H9 (cell line): ENCODE data around the gene MSS51. TPM values are rescaled to one million over a fixed set of nuclear protein-coding genes. Genes with fewer than 3 reads are reported as not detected.
A peak's percentile ranks its signal among the peaks of the same experiment; 100 is the strongest.

Experiments
- DNase-seq: peaks from one replicate; pipeline ENCODE4 v3.0.0-alpha.2; 2017
- H2AFZ ChIP-seq: one replicate; pipeline ENCODE4 v1.6.1; 2013; ENCODE audit warnings: mild to moderate bottlenecking, low read length, control low read depth, moderate library complexity
- H2AK5ac ChIP-seq: 2 replicates; pipeline ENCODE4 v1.6.1; 2013; ENCODE audit warnings: low read length, control low read depth, mixed read lengths; ENCODE audit not compliant: insufficient read length
- H2BK120ac ChIP-seq: one replicate; pipeline ENCODE4 v1.6.1; 2013; ENCODE audit warnings: low read depth, mild to moderate bottlenecking, low read length, control low read depth, inconsistent platforms; ENCODE audit not compliant: poor library complexity, severe bottlenecking
- H2BK12ac ChIP-seq: 2 replicates; pipeline ENCODE4 v1.6.1; 2013; ENCODE audit warnings: low read length, control low read depth, mixed read lengths, low read depth; ENCODE audit not compliant: insufficient read length
- H2BK15ac ChIP-seq: 2 replicates; pipeline ENCODE4 v1.6.1; 2013; ENCODE audit warnings: low read depth, low read length, control low read depth
- H2BK20ac ChIP-seq: one replicate; pipeline ENCODE4 v1.6.1; 2013; ENCODE audit warnings: low read depth, mild to moderate bottlenecking, low read length, control low read depth, inconsistent platforms; ENCODE audit not compliant: poor library complexity, severe bottlenecking
- H2BK5ac ChIP-seq: 2 replicates; pipeline ENCODE4 v1.6.1; 2013; ENCODE audit warnings: low read length, control low read depth, mixed read lengths; ENCODE audit not compliant: insufficient read length
- H3K14ac ChIP-seq: 2 replicates; pipeline ENCODE4 v1.6.1; 2013; ENCODE audit warnings: low read length, control low read depth; ENCODE audit not compliant: insufficient read depth
- H3K18ac ChIP-seq: 2 replicates; pipeline ENCODE4 v1.6.1; 2013; ENCODE audit warnings: low read depth, mild to moderate bottlenecking, mixed read lengths, low read length, control low read depth; ENCODE audit not compliant: insufficient read length
- H3K23ac ChIP-seq: 2 replicates; pipeline ENCODE4 v1.6.1; 2013; ENCODE audit warnings: low read length, control low read depth, mixed read lengths, low read depth; ENCODE audit not compliant: insufficient read length
- H3K23me2 ChIP-seq: 2 replicates; pipeline ENCODE4 v1.6.1; 2013; ENCODE audit warnings: low read depth, mild to moderate bottlenecking, mixed read lengths, low read length, control low read depth; ENCODE audit not compliant: insufficient read length, poor library complexity, severe bottlenecking
- H3K27ac ChIP-seq: 2 replicates; pipeline ENCODE4 v1.5.1; 2013; ENCODE audit warnings: low read length, control low read depth, mixed read lengths, low read depth; ENCODE audit not compliant: insufficient read length
- H3K27me3 ChIP-seq: 2 replicates; pipeline ENCODE4 v1.6.1; 2013; ENCODE audit warnings: low read length, control low read depth, inconsistent platforms; ENCODE audit not compliant: insufficient read depth
- H3K4ac ChIP-seq: 2 replicates; pipeline ENCODE4 v1.6.1; 2013; ENCODE audit warnings: low read depth, mild to moderate bottlenecking, control low read depth, inconsistent platforms, low read length, moderate library complexity
- H3K4me1 ChIP-seq: 2 replicates; pipeline ENCODE4 v1.6.1; 2013; ENCODE audit warnings: low read length, control low read depth, inconsistent platforms; ENCODE audit not compliant: insufficient read depth
- H3K4me2 ChIP-seq: 2 replicates; pipeline ENCODE4 v1.6.1; 2013; ENCODE audit warnings: low read length, control low read depth, mixed read lengths; ENCODE audit not compliant: insufficient read length, insufficient read depth
- H3K56ac ChIP-seq: 2 replicates; pipeline ENCODE4 v1.6.1; 2013; ENCODE audit warnings: low read depth, mild to moderate bottlenecking, mixed read lengths, low read length, control low read depth; ENCODE audit not compliant: insufficient read length
- H3K79me1 ChIP-seq: 2 replicates; pipeline ENCODE4 v1.6.1; 2013; ENCODE audit warnings: low read depth, mild to moderate bottlenecking, moderate library complexity, low read length, control low read depth, inconsistent platforms; ENCODE audit not compliant: insufficient read depth, poor library complexity, severe bottlenecking
- H3K79me2 ChIP-seq: 2 replicates; pipeline ENCODE4 v1.6.1; 2013; ENCODE audit warnings: low read length, control low read depth, inconsistent platforms; ENCODE audit not compliant: insufficient read depth
- H3K9ac ChIP-seq: 2 replicates; pipeline ENCODE4 v1.6.1; 2013; ENCODE audit warnings: low read length, control low read depth, mixed read lengths; ENCODE audit not compliant: insufficient read length; ENCODE audit errors: extremely low read depth
- H3K9me3 ChIP-seq: one replicate; pipeline ENCODE4 v1.6.1; 2013; ENCODE audit warnings: low read depth, low read length, inconsistent platforms; ENCODE audit not compliant: control insufficient read depth
- H3T11ph ChIP-seq: one replicate; pipeline ENCODE4 v1.6.1; 2013; ENCODE audit warnings: mild to moderate bottlenecking, low read length, control low read depth, inconsistent platforms
- H4K20me1 ChIP-seq: one replicate; pipeline ENCODE4 v1.6.1; 2013; ENCODE audit not compliant: control insufficient read depth, insufficient read length, insufficient read depth
- H4K5ac ChIP-seq: 2 replicates; pipeline ENCODE4 v1.6.1; 2013; ENCODE audit warnings: low read depth, mild to moderate bottlenecking, mixed read lengths, low read length, control low read depth; ENCODE audit not compliant: insufficient read length
- H4K8ac ChIP-seq: replicated peaks from 2 replicates; pipeline ENCODE4 v1.6.1; 2013; ENCODE audit warnings: low read length, control low read depth, mixed read lengths, low read depth; ENCODE audit not compliant: insufficient read length
- H4K91ac ChIP-seq: 2 replicates; pipeline ENCODE4 v1.6.1; 2013; ENCODE audit warnings: low read depth, mild to moderate bottlenecking, moderate library complexity, mixed read lengths, low read length, control low read depth; ENCODE audit not compliant: insufficient read length
- H3K27ac Mint-ChIP-seq, 3 experiments: 2 replicates in 2 of 3; 3 replicates in 1 of 3; pipeline ENCODE4 v1.8.0; 2020 to 2021; ENCODE audit warnings: mixed read lengths in 3 of 3, mild to moderate bottlenecking in 1 of 3, moderate library complexity in 1 of 3
- H3K27me3 Mint-ChIP-seq: 2 replicates; pipeline ENCODE4 v1.8.0; 2021; ENCODE audit warnings: low read depth, mild to moderate bottlenecking, moderate library complexity, mixed read lengths
- H3K36me3 Mint-ChIP-seq, 3 experiments: 2 replicates in 2 of 3; 3 replicates in 1 of 3; pipeline ENCODE4 v1.8.0; 2020 to 2021; ENCODE audit warnings: low read depth in 3 of 3, mixed read lengths in 3 of 3; ENCODE audit not compliant: insufficient read depth in 1 of 3
- H3K4me1 Mint-ChIP-seq, 2 experiments: 2 replicates each; pipeline ENCODE4 v1.8.0; 2020; ENCODE audit warnings: mixed read lengths in 2 of 2
- H3K4me3 Mint-ChIP-seq, 2 experiments: 2 replicates in 1 of 2; 3 replicates in 1 of 2; pipeline ENCODE4 v1.8.0; 2020 to 2021; ENCODE audit warnings: mild to moderate bottlenecking in 2 of 2, mixed read lengths in 2 of 2, moderate library complexity in 1 of 2
- H3K9me3 Mint-ChIP-seq, 2 experiments: 2 replicates in 1 of 2; 3 replicates in 1 of 2; pipeline ENCODE4 v1.8.0; 2020; ENCODE audit warnings: mild to moderate bottlenecking in 2 of 2, mixed read lengths in 2 of 2, moderate library complexity in 1 of 2
- CTCF ChIP-seq: fragments of 200-600 bp; sonication (generic); conservative IDR thresholded peaks from 3 replicates; pipeline ENCODE4 v1.8.0; 2021; ENCODE audit warnings: antibody characterized with exemption, mild to moderate bottlenecking
- long read RNA-seq: library from polyadenylated mRNA; unstranded; transcript quantifications from one replicate; pipeline ENCODE4 v2.0.0, GENCODE V29; 2020
- total RNA-seq: library from RNA; stranded (reverse); gene quantifications from 2 replicates; pipeline ENCODE4 v1.2.1, GENCODE V29; 2021

The MSS51 gene
- 1.4 and 1.9 TPM in 2 replicates for total RNA-seq
- long read RNA-seq = 0 reads

- no peak within 1 kb of the TSS for H2BK15ac ChIP-seq
- TF ChIP-seq CTCF = no peak
- Mint-ChIP-seq H3K27ac (peak within 1 kb of the TSS in 2 of 3 experiments; percentile 4 to 18; a peak in 3 of 7 replicates), H3K36me3 (peaks cover 0 to 7% (median 0%) of the 10 kb centered on the region in 3 experiments; a peak in 4 of 7 replicates), H3K4me3 (no peak within 1 kb of the TSS), H3K4me1 (0 out of 4 replicates have a peak, but pooled peaks cover 0 to 2% of the 10 kb centered on the region in 2 experiments), H3K27me3 (no peaks in the 10 kb centered on the region), H3K9me3 (no peaks in the 10 kb centered on the region)
- DNase-seq = no peak
- no peak within 1 kb of the TSS for H3K4me2 ChIP-seq
- H3K4me1 ChIP-seq = no peaks in the 10 kb centered on the region
- no peak within 1 kb of the TSS for H3K23ac ChIP-seq
- H2BK12ac ChIP-seq = no peak within 1 kb of the TSS
- no peak within 1 kb of the TSS for H3T11ph ChIP-seq
- no peaks in the 10 kb centered on the region for H3K27me3 ChIP-seq
- no peak within 1 kb of the TSS for H3K9ac ChIP-seq
- no peak within 1 kb of the TSS for H4K91ac ChIP-seq
- no peak within 1 kb of the TSS for H3K56ac ChIP-seq
- no peak within 1 kb of the TSS for H3K18ac ChIP-seq
- no peak within 1 kb of the TSS for H2AK5ac ChIP-seq
- no peak within 1 kb of the TSS for H3K14ac ChIP-seq
- H2BK120ac ChIP-seq = no peak within 1 kb of the TSS
- H3K4ac ChIP-seq = no peak within 1 kb of the TSS
- H2AFZ ChIP-seq = no peak within 1 kb of the TSS
- no peak within 1 kb of the TSS for H2BK5ac ChIP-seq
- H3K23me2 ChIP-seq = no peaks in the 10 kb centered on the region
- no peak within 1 kb of the TSS for H4K5ac ChIP-seq
- no peaks in the 10 kb centered on the region for H4K20me1 ChIP-seq
- H3K27ac ChIP-seq = no peak within 1 kb of the TSS
- no peaks in the 10 kb centered on the region for H3K9me3 ChIP-seq
- no peak within 1 kb of the TSS for H4K8ac ChIP-seq
- no peaks in the 10 kb centered on the region for H3K79me2 ChIP-seq
- no peak within 1 kb of the TSS for H2BK20ac ChIP-seq
- no peaks in the 10 kb centered on the region for H3K79me1 ChIP-seq
These were observed at the start of gene MSS51 for GRCh38 chr10:73433538-73433867. Gene MSS51 (minus strand): TSS chr10:73433561. CDS start chr10:73428284, 5,277 bp downstream.
